Liver (tissue), 9 donors: ENCODE data around the gene CA10. TPM values are rescaled to one million over a fixed set of nuclear protein-coding genes. Genes with fewer than 3 reads are reported as not detected.

Experiments used
- DNase-seq: peaks from one replicate; pipeline ENCODE4 v3.0.0-alpha.2; 2017; ENCODE audit warnings: low spot score
- H3K27ac ChIP-seq, 2 donors: one replicate each; pipeline ENCODE4 v1.7.0; 2013; ENCODE audit warnings: inconsistent platforms in 2 of 2, low read length in 2 of 2, control low read depth in 1 of 2, low read depth in 1 of 2, mild to moderate bottlenecking in 1 of 2
- H3K27me3 ChIP-seq, 4 donors: one replicate each; pipeline versions ENCODE4 v1.6.1 to v1.7.0; 2013; ENCODE audit warnings: low read length in 3 of 4, inconsistent platforms in 1 of 4, mild to moderate bottlenecking in 1 of 4, moderate library complexity in 1 of 4; ENCODE audit not compliant: control insufficient read depth in 4 of 4, insufficient read depth in 4 of 4
- H3K36me3 ChIP-seq, 4 donors: one replicate each; pipeline versions ENCODE4 v1.6.1 to v1.7.0; 2013; ENCODE audit warnings: low read length in 3 of 4, mild to moderate bottlenecking in 3 of 4, low read depth in 1 of 4, moderate library complexity in 1 of 4; ENCODE audit not compliant: control insufficient read depth in 4 of 4, insufficient read depth in 3 of 4
- H3K4me1 ChIP-seq, 4 donors: one replicate each; pipeline versions ENCODE4 v1.6.1 to v1.7.0; 2013; ENCODE audit warnings: low read length in 3 of 4, mild to moderate bottlenecking in 3 of 4, moderate library complexity in 1 of 4; ENCODE audit not compliant: control insufficient read depth in 4 of 4, insufficient read depth in 4 of 4
- H3K4me3 ChIP-seq, 3 donors: one replicate each; pipeline versions ENCODE4 v1.6.1 to v1.7.0; 2013; ENCODE audit warnings: low read length in 3 of 3, control low read depth in 1 of 3, low read depth in 1 of 3, mild to moderate bottlenecking in 1 of 3
- H3K9ac ChIP-seq, 2 donors: one replicate each; pipeline ENCODE4 v1.7.0; 2013; ENCODE audit warnings: low read length in 2 of 2, mild to moderate bottlenecking in 2 of 2, moderate library complexity in 2 of 2, control low read depth in 1 of 2, low read depth in 1 of 2
- H3K9me3 ChIP-seq, 4 donors: one replicate each; pipeline versions ENCODE4 v1.6.1 to v1.7.0; 2013; ENCODE audit warnings: low read length in 3 of 4; ENCODE audit not compliant: control insufficient read depth in 4 of 4
- CTCF ChIP-seq: fragments of 150-350 bp; IDR thresholded peaks from 2 replicates; pipeline ENCODE4 v1.5.1; 2017; ENCODE audit warnings: improper control_type of control experiment, low read depth, low read length; ENCODE audit not compliant: missing input control
- FOXA1 ChIP-seq: IDR thresholded peaks from 2 replicates; pipeline ENCODE4 v1.6.1; 2016; ENCODE audit warnings: antibody characterized with exemption
- FOXA2 ChIP-seq: IDR thresholded peaks from 2 replicates; pipeline ENCODE4 v1.6.1; 2016; ENCODE audit warnings: antibody characterized with exemption
- GABPA ChIP-seq, 2 donors: IDR thresholded peaks in 1 of 2; conservative IDR thresholded peaks in 1 of 2; 2 replicates each; pipeline ENCODE4 v1.6.1; 2016; ENCODE audit warnings: antibody characterized with exemption in 2 of 2, mild to moderate bottlenecking in 1 of 2, moderate library complexity in 1 of 2
- HNF4A ChIP-seq, 2 donors: conservative IDR thresholded peaks; 2 replicates each; pipeline ENCODE4 v1.6.1; 2016; ENCODE audit warnings: antibody characterized with exemption in 2 of 2, mild to moderate bottlenecking in 2 of 2
- HNF4G ChIP-seq: IDR thresholded peaks from 2 replicates; pipeline ENCODE4 v1.6.1; 2016; ENCODE audit warnings: antibody characterized with exemption
- JUND ChIP-seq, 2 donors: IDR thresholded peaks; 2 replicates each; pipeline ENCODE4 v1.6.1; 2016; ENCODE audit warnings: antibody characterized with exemption in 2 of 2
- MAX ChIP-seq: IDR thresholded peaks from 2 replicates; pipeline ENCODE4 v1.6.1; 2016; ENCODE audit warnings: antibody characterized with exemption
- NR2F2 ChIP-seq: IDR thresholded peaks from 2 replicates; pipeline ENCODE4 v1.6.1; 2016; ENCODE audit warnings: antibody characterized with exemption
- RAD21 ChIP-seq, 2 donors: IDR thresholded peaks; 2 replicates each; pipeline ENCODE4 v1.6.1; 2016; ENCODE audit warnings: antibody characterized with exemption in 2 of 2, mild to moderate bottlenecking in 2 of 2
- RXRA ChIP-seq, 2 donors: IDR thresholded peaks; 2 replicates each; pipeline ENCODE4 v1.6.1; 2017 to 2018; ENCODE audit warnings: antibody characterized with exemption in 2 of 2, mild to moderate bottlenecking in 1 of 2
- SP1 ChIP-seq: IDR thresholded peaks from 2 replicates; pipeline ENCODE4 v1.6.1; 2018; ENCODE audit warnings: antibody characterized with exemption, mild to moderate bottlenecking
- TAF1 ChIP-seq: conservative IDR thresholded peaks from 2 replicates; pipeline ENCODE4 v1.6.1; 2016; ENCODE audit warnings: antibody characterized with exemption, mild to moderate bottlenecking
- YY1 ChIP-seq: IDR thresholded peaks from 2 replicates; pipeline ENCODE4 v1.6.1; 2016; ENCODE audit warnings: antibody characterized with exemption, mild to moderate bottlenecking
- WGBS: extraction: QIAGEN DNeasy Blood & Tissue Kit; methylation state at CpG from one replicate; pipeline ENCODE4 v1.1.7; 2013; 5-methylcytosine and 5-hydroxymethylcytosine counted together
- polyA plus RNA-seq, 2 donors: library from polyadenylated mRNA; stranded (reverse) in 1 of 2; unstranded in 1 of 2; fragments of 200-250 nt in 1 of 2; fragments of >200 nt in 1 of 2; fragmentation: Nextera tagmentation in 1 of 2; extraction: Ambion mirVana in 1 of 2; gene quantifications; one replicate each; pipeline versions ENCODE4 v1.2.1 to v1.2.3, GENCODE V29; 2013 to 2015
- total RNA-seq, 2 donors: library from RNA; depleted of rRNA; stranded (reverse); fragments of >200 nt; gene quantifications; one replicate each; pipeline ENCODE4 v1.2.3, GENCODE V29; 2014
- TF ChIP-seq, protein P1 (sequence below): IDR thresholded peaks from 2 replicates; pipeline ENCODE4 v1.6.1; 2016; ENCODE audit warnings: antibody characterized with exemption
- TF ChIP-seq, protein P2 (sequence below): IDR thresholded peaks from 2 replicates; pipeline ENCODE4 v1.6.1; 2016; ENCODE audit warnings: antibody characterized with exemption
- donor health status: healthy.
- donor health status: healthy.
- donor health status: healthy.
- donor health status: healthy.
- donor health status: healthy.

The CA10 gene
- total and polyA plus RNA-seq, 4 donors = 0.05 TPM; not detected in 3

GRCh38 chr17:51700011-51700760, 458.3 kb downstream of the CA10 start:
- Histone ChIP-seq H3K4me3 (no peak overlapping the region), H3K27ac (no peak overlapping the region), H3K9me3 (no peaks in the 10 kb centered on the region), H3K4me1 (peaks cover 4 to 23% (median 9%) of the 10 kb centered on the region in 4 donors), H3K36me3 (no peaks in the 10 kb centered on the region), H3K27me3 (no peaks in the 10 kb centered on the region), H3K9ac (no peak overlapping the region)
- TF ChIP-seq RXRA (IDR thresholded peaks at IDR 0.05) (no peak), CTCF (no peak), MAX (no peak), HNF4A (conservative IDR thresholded peaks at IDR 0.05) (no peak), FOXA2 (no peak), JUND (IDR thresholded peaks at IDR 0.05) (no peak), SP1 (no peak), TAF1 (no peak), NR2F2 (no peak), HNF4G (no peak), GABPA (IDR thresholded peaks at IDR 0.05 in 1 of 2, conservative IDR thresholded peaks at IDR 0.05 in 1 of 2) (no peak), YY1 (no peak), RAD21 (IDR thresholded peaks at IDR 0.05) (no peak), FOXA1 (no peak)
- TF ChIP-seq, protein P1, sequence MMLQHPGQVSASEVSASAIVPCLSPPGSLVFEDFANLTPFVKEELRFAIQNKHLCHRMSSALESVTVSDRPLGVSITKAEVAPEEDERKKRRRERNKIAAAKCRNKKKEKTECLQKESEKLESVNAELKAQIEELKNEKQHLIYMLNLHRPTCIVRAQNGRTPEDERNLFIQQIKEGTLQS = no peak
- TF ChIP-seq, protein P2, sequence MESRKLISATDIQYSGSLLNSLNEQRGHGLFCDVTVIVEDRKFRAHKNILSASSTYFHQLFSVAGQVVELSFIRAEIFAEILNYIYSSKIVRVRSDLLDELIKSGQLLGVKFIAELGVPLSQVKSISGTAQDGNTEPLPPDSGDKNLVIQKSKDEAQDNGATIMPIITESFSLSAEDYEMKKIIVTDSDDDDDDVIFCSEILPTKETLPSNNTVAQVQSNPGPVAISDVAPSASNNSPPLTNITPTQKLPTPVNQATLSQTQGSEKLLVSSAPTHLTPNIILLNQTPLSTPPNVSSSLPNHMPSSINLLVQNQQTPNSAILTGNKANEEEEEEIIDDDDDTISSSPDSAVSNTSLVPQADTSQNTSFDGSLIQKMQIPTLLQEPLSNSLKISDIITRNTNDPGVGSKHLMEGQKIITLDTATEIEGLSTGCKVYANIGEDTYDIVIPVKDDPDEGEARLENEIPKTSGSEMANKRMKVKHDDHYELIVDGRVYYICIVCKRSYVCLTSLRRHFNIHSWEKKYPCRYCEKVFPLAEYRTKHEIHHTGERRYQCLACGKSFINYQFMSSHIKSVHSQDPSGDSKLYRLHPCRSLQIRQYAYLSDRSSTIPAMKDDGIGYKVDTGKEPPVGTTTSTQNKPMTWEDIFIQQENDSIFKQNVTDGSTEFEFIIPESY = no peak
- no peak for DNase-seq
- 94% methylated on average over 17 of the region's 17 CpGs for WGBS

- peaks cover 4 to 22% (median 9%) of the 10 kb centered on the region in 4 donors for H3K4me1 ChIP-seq
- H3K27ac ChIP-seq = no peak overlapping the region
- no peaks in the 10 kb centered on the region for H3K9me3 ChIP-seq
- 89% methylated on average over 5 of the region's 5 CpGs for WGBS
- H3K9ac ChIP-seq = no peak overlapping the region
- no peak for DNase-seq
- TF ChIP-seq HNF4G = no peak
- H3K27me3 ChIP-seq = no peaks in the 10 kb centered on the region
- no peak overlapping the region for H3K4me3 ChIP-seq
- H3K36me3 ChIP-seq = no peaks in the 10 kb centered on the region
These were observed 459.2 kb downstream of the CA10 start for GRCh38 chr17:51699303-51699702.
